Measurements from ENCODE around the gene AFF3. TPM values are rescaled to one million over a fixed set of nuclear protein-coding genes. Genes with fewer than 3 reads are reported as not detected.

The AFF3 gene
- total and polyA plus RNA-seq, 2 of the 8 experiments (the other 6 are each of a cell fraction or from before 2014, with no cell fraction given) = 0.27 to 3.0 TPM

GRCh38 chr2:99960291-99960690, 182.1 kb downstream of the AFF3 start:
- Histone ChIP-seq H3K4me2 (ENCODE audit: insufficient read depth in 1 of 2, low read depth in 2 of 2, low read length in 2 of 2) (peak overlapping the region in 1 of 2 experiments; percentile 28; a peak in 1 of 4 replicates), H2BK5ac (ENCODE audit: low read depth, low read length) (no peak overlapping the region), H3K14ac (ENCODE audit: insufficient read length) (no peak overlapping the region), H3K27ac (ENCODE audit: low read depth, low read length) (no peak overlapping the region), H3K23me2 (ENCODE audit: low read depth, low read length) (no peaks in the 10 kb centered on the region), H3K9ac (replicated peaks in 1 of 4; ENCODE audit: extremely low read depth in 1 of 4, low read depth in 3 of 4, low read length in 3 of 4) (no peak overlapping the region), H4K8ac (ENCODE audit: extremely low read depth, insufficient read depth, low read length) (no peak overlapping the region), H2BK20ac (ENCODE audit: low read length) (no peak overlapping the region), H3K23ac (ENCODE audit: insufficient read length) (no peak overlapping the region), H3K79me1 (ENCODE audit: low read depth, low read length) (no peaks in the 10 kb centered on the region), H3K4me3 (ENCODE audit: extremely low read depth in 1 of 4, insufficient read depth in 2 of 4, low read depth in 3 of 4, low read length in 4 of 4) (no peak overlapping the region), H3K4me1 (replicated peaks in 1 of 4; ENCODE audit: control insufficient read depth in 3 of 4, insufficient read depth in 4 of 4, low read length in 3 of 4) (peaks cover 0 to 8% (median 2%) of the 10 kb centered on the region in 4 experiments; a peak in 5 of 7 replicates), H2BK12ac (ENCODE audit: low read depth, low read length) (no peak overlapping the region), H2BK15ac (ENCODE audit: low read length) (no peak overlapping the region), H2BK120ac (replicated peaks; ENCODE audit: low read depth, low read length) (no peak overlapping the region), H3K9me3 (ENCODE audit: insufficient read depth in 2 of 2, low read depth in 1 of 2, low read length in 1 of 2) (no peaks in the 10 kb centered on the region), H4K91ac (replicated peaks; ENCODE audit: insufficient read length, low read length) (no peak overlapping the region), H3K56ac (replicated peaks; ENCODE audit: insufficient read length, low read depth, low read length) (no peak overlapping the region), H3K79me2 (ENCODE audit: control insufficient read depth in 1 of 2, insufficient read depth in 2 of 2, low read length in 2 of 2) (no peaks in the 10 kb centered on the region), H2AK5ac (ENCODE audit: low read depth, low read length) (no peak overlapping the region), H2AFZ (ENCODE audit: low read length) (peak overlapping the region; percentile 62), H4K5ac (ENCODE audit: insufficient read length, low read depth, low read length) (no peak overlapping the region), H3K18ac (ENCODE audit: extremely low read depth, low read length) (no peak overlapping the region), H3K4ac (replicated peaks; ENCODE audit: insufficient read length, low read depth, low read length) (no peak overlapping the region), H3K36me3 (ENCODE audit: control insufficient read depth in 2 of 4, insufficient read depth in 4 of 4, low read length in 3 of 4) (no peaks in the 10 kb centered on the region), H3K27me3 (replicated peaks in 1 of 4; ENCODE audit: control insufficient read depth in 3 of 4, extremely low read depth in 1 of 4, insufficient read depth in 3 of 4, low read length in 3 of 4) (no peaks in the 10 kb centered on the region), H4K20me1 (replicated peaks in 1 of 2; ENCODE audit: control insufficient read depth in 1 of 2, insufficient read depth in 2 of 2, low read length in 2 of 2) (no peaks in the 10 kb centered on the region)
- ChIA-PET POLR2A (ENCODE audit: partially characterized antibody) (no interaction called here), CTCF (ENCODE audit: partially characterized antibody) (interaction anchor here (0.9 kb wide), 2 partner anchors 8 to 17 kb away, joined by 3 read pairs; no protein-coding TSS in a partner anchor)
- DNase-seq (ENCODE audit: low read depth in 1 of 2, low spot score in 2 of 2) (no peak), FAIRE-seq (no peak)
- 78% methylated on average over 5 of the region's 5 CpGs; no CpG with 5 or more reads in 1 of the 2 experiments for WGBS, 2 experiments (ENCODE audit: extremely low coverage in 1 of 2, insufficient coverage in 1 of 2, insufficient read length in 1 of 2, insufficient replicate concordance in 2 of 2, low coverage in 1 of 2, low lambda C conversion rate in 2 of 2, missing lambda C conversion rate in 1 of 2)
- TF ChIP-seq CBX5 (IDR thresholded peaks at IDR 0.05; ENCODE audit: low read depth, low read length) = no peak
- no peak for TF ChIP-seq E2F6 (IDR thresholded peaks at IDR 0.05)
- no peak for TF ChIP-seq RXRA (IDR thresholded peaks at IDR 0.05; ENCODE audit: insufficient read depth, low read depth, low read length)
- TF ChIP-seq, protein P1, sequence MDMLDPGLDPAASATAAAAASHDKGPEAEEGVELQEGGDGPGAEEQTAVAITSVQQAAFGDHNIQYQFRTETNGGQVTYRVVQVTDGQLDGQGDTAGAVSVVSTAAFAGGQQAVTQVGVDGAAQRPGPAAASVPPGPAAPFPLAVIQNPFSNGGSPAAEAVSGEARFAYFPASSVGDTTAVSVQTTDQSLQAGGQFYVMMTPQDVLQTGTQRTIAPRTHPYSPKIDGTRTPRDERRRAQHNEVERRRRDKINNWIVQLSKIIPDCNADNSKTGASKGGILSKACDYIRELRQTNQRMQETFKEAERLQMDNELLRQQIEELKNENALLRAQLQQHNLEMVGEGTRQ (IDR thresholded peaks at IDR 0.05; ENCODE audit: low read length) = no peak
- TF ChIP-seq JUN (IDR thresholded peaks at IDR 0.05; ENCODE audit: low read depth, low read length) = no peak
- no peak for TF ChIP-seq CTBP2 (IDR thresholded peaks at IDR 0.05; ENCODE audit: borderline replicate concordance, insufficient read depth, insufficient read length, low read length)
- TF ChIP-seq BACH1 (IDR thresholded peaks at IDR 0.05; ENCODE audit: low read length) = no peak
- no peak for TF ChIP-seq SIRT6 (IDR thresholded peaks at IDR 0.05; ENCODE audit: low read length)
- TF ChIP-seq SP4 (IDR thresholded peaks at IDR 0.05; ENCODE audit: low read length) = no peak
- no peak for TF ChIP-seq EZH2 (IDR thresholded peaks at IDR 0.05; ENCODE audit: low read depth, low read length, severe bottlenecking)
- TF ChIP-seq BCL11A (IDR thresholded peaks at IDR 0.05; ENCODE audit: low read depth in 2 of 2, low read length in 2 of 2) = no peak
- no peak for TF ChIP-seq SRF (IDR thresholded peaks at IDR 0.05; ENCODE audit: low read depth, low read length)
